ENCODE data around the gene PNN.

GRCh38 chr14:39175445-39176262 lies 600 bp downstream of the PNN start:
- no peak for TF ChIP-seq RAD21 (IDR thresholded peaks at IDR 0.05; ENCODE audit: insufficient read depth, low read depth, low read length)
- no peak for TF ChIP-seq SRF (IDR thresholded peaks at IDR 0.05; ENCODE audit: low read depth in 2 of 2, low read length in 2 of 2)
- TF ChIP-seq NR2C1 (IDR thresholded peaks at IDR 0.05), result no peak

Measured in GM12878 (cell line).